Epithelial cell of proximal tubule (primary cell): ENCODE results near the gene ACIN1. TPM values are rescaled to one million over a fixed set of nuclear protein-coding genes. Genes with fewer than 3 reads are reported as not detected.

Experiments used
- DNase-seq: peaks from one replicate; pipeline ENCODE4 v3.0.0-alpha.2; 2011; ENCODE audit warnings: low read depth
- H3K4me3 ChIP-seq: 2 replicates; pipeline ENCODE4 v1.5.1; 2011; ENCODE audit warnings: low read depth, mild to moderate bottlenecking, low read length
- CTCF ChIP-seq: conservative IDR thresholded peaks from 2 replicates; pipeline ENCODE4 v1.5.1; 2012; ENCODE audit warnings: low read depth, mild to moderate bottlenecking, low read length
- total RNA-seq: library from RNA; depleted of rRNA; stranded (reverse); fragments of >200 nt; gene quantifications from 2 replicates; pipeline ENCODE4 v1.2.3, GENCODE V29; 2015

Gene ACIN1
- total RNA-seq, 1 donor from 2014 or later: 84.1 TPM

GRCh38 chr14:23118506-23119362 is 23.8 kb upstream of the ACIN1 start, which contains the start of gene CEBPE:
Gene CEBPE (minus strand): TSS chr14:23119255. CDS start chr14:23119091, 164 bp downstream.
- no peak for TF ChIP-seq CTCF

DNA sequence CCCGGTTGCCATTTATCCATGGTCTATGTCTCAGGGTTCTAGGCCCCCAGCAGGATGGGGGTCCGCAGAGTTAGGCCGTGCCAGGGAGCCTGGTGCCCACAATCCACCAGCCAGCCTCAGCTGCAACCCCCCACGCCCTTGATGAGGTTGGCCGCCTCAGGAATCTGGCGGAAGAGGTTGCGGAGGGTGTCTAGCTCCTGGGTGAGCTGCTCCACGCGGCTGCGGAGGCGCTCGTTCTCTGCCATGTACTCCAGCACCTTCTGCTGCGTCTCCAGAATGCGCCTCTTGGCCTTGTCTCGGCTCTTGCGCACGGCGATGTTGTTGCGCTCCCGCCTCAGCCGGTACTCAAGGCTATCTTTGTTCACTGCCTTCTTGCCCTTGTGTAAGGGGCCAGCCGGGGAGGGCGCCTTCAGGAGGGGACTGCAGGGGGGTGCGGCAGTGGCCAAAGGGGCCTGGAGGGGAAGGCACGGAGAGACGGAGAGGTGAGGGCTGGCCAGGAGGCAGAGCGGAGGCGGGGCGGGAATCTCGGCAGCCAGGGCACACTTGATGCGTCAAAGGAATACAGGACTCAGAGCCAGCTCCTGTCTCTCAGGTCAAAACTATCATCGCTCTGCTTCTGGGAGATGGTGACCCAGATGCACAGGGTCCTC is 22.6 kb upstream of the ACIN1 start:
- no peak for DNase-seq
- no peak for TF ChIP-seq CTCF
- no peak overlapping the region for H3K4me3 ChIP-seq

More at GRCh38 chr14:23118506-23119362, 23.8 kb upstream of the ACIN1 start, which contains the start of gene CEBPE:
- DNase-seq: no peak
- H3K4me3 ChIP-seq: no peak within 1 kb of the TSS

DNA sequence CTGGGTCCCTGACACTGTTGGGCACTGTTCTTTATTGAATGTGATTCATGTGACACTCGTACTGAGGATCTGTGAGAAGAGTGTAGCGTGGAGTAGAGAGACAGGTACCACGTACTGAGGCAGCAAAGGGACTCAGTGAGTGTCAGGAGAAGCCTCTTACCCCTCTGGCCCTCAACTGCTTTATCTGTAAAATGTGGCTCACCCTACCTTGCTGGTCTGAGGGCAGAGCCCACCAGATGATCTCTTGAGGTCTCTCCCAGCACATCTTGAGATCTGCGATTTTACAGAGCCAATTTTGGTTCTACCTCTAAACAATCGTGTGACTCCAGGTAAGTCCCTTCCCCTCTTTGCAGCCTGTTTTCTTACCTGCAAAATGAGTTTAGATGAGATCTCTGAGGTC is 21.0 kb upstream of the ACIN1 start:
- H3K4me3 ChIP-seq: no peak overlapping the region
- DNase-seq: no peak
- no peak for TF ChIP-seq CTCF

DNA sequence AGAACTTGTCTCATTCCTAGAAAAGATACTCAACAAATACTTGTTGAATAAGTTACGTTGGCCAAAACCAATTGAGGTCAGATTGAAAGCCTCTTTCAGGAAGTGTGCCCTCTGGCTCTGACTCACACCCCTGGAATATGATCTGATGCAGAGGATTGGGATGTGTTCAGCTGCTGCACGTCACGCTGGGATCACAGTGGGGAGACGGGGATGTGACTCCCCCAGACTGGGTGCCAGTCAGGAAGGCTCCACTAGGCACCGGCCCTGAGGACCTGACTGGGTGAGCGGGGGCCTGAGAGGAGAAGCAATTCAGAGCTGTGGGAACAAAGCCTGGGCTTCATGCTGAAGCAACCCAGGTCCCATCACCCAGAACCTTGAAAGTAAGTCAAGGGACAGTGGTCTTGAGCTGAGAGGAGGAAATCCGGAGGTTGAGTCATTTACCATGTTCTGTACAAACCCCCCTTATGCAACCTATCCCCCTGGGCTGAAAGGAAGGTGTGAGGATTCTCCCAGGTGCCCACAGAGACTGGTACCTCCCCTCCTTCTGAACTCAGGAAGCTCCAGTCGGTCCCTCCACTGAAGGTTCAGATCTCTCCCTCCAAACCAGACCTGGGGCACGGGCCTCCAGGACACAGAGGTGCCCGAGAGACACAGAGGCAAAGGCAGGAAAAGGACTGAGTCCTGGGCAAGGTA is 20.2 kb upstream of the ACIN1 start:
- TF ChIP-seq CTCF: no peak
- peak; percentile 74 for DNase-seq
- H3K4me3 ChIP-seq: no peak overlapping the region

- no peak overlapping the region for H3K4me3 ChIP-seq
- peak; percentile 5 for TF ChIP-seq CTCF
- no peak for DNase-seq
Observed at GRCh38 chr14:23114669-23115038, 19.7 kb upstream of the ACIN1 start.

DNA sequence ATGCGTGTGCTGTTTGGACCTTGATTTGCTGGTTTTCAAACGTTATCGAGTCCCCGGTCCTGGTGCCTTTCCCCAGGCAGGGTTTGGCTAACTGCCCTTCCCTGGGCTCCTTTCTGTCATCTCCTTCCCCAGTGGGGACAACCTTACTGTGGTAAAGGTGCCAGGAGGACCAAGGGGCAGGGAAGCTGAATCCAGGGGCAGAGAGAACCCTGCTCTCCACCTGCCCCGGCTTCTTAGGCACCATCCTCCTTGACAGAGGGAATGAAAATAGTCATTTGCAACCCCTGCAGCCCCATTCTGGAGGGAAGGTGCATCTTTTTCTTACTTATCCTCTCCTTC is 19.2 kb upstream of the ACIN1 start:
- DNase-seq: no peak
- H3K4me3 ChIP-seq: no peak overlapping the region
- TF ChIP-seq CTCF: no peak
